Spleen (tissue), 11 donors: Measurements from ENCODE around the gene SDK1. TPM values are rescaled to one million over a fixed set of nuclear protein-coding genes. Genes with fewer than 3 reads are reported as not detected.

ENCODE experiments used
- DNase-seq: peaks from one replicate; pipeline ENCODE4 v3.0.0-alpha.2; 2020
- H3K27ac ChIP-seq, 8 donors: fragments of 200-600 bp; sonication (generic) in 7 of 8; 1 replicate in 4 of 8; 2 replicates in 4 of 8; pipeline versions ENCODE4 v1.5.0 to v1.8.0; 2016 to 2021; ENCODE audit warnings: inconsistent platforms in 4 of 8, mild to moderate bottlenecking in 4 of 8, moderate library complexity in 1 of 8
- H3K27me3 ChIP-seq, 7 donors: fragments of 200-600 bp; sonication (generic) in 6 of 7; replicated peaks in 1 of 7; 1 replicate in 4 of 7; 2 replicates in 3 of 7; pipeline versions ENCODE4 v1.5.0 to v1.8.0; 2016 to 2021; ENCODE audit warnings: inconsistent platforms in 3 of 7, mild to moderate bottlenecking in 1 of 7
- H3K36me3 ChIP-seq, 6 donors: fragments of 200-600 bp; sonication (generic) in 5 of 6; 1 replicate in 4 of 6; 2 replicates in 2 of 6; pipeline versions ENCODE4 v1.5.0 to v1.8.0; 2016 to 2021; ENCODE audit warnings: inconsistent platforms in 2 of 6
- H3K4me1 ChIP-seq, 6 donors: fragments of 200-600 bp; sonication (generic) in 5 of 6; 1 replicate in 3 of 6; 2 replicates in 3 of 6; pipeline versions ENCODE4 v1.5.0 to v1.8.0; 2016 to 2021; ENCODE audit warnings: inconsistent platforms in 3 of 6
- H3K4me3 ChIP-seq, 8 donors: fragments of 200-600 bp; sonication (generic) in 7 of 8; 1 replicate in 4 of 8; 2 replicates in 4 of 8; pipeline versions ENCODE4 v1.5.0 to v1.8.0; 2016 to 2021; ENCODE audit warnings: inconsistent platforms in 4 of 8, mild to moderate bottlenecking in 4 of 8, moderate library complexity in 2 of 8
- H3K9me3 ChIP-seq, 8 donors: fragments of 200-600 bp; sonication (generic) in 7 of 8; 1 replicate in 4 of 8; 2 replicates in 4 of 8; pipeline versions ENCODE4 v1.5.0 to v1.8.0; 2016 to 2021; ENCODE audit warnings: inconsistent platforms in 4 of 8
- CTCF ChIP-seq, 11 experiments: fragments of 200-600 bp in 7 of 11; fragments of 450-650 bp in 4 of 11; sonication (generic) in 4 of 11; IDR thresholded peaks in 8 of 11; conservative IDR thresholded peaks in 3 of 11; 1 replicate in 7 of 11; 2 replicates in 4 of 11; pipeline versions ENCODE4 v1.4.0 to v1.8.0; 2016 to 2021; ENCODE audit warnings: antibody characterized with exemption in 11 of 11, inconsistent platforms in 4 of 11, mild to moderate bottlenecking in 1 of 11
- POLR2A ChIP-seq, 3 donors: fragments of 450-650 bp; IDR thresholded peaks; one replicate each; pipeline ENCODE4 v1.5.1; 2017; ENCODE audit warnings: antibody characterized with exemption in 3 of 3, mild to moderate bottlenecking in 1 of 3
- POLR2AphosphoS5 ChIP-seq, 3 donors: sonication (generic); formaldehyde crosslinking; IDR thresholded peaks; one replicate each; pipeline ENCODE4 v1.5.1; 2017; ENCODE audit warnings: antibody characterized with exemption in 3 of 3
- WGBS, 5 donors: extraction: QIAGEN DNeasy Blood & Tissue Kit in 3 of 5; methylation state at CpG; one replicate each; pipeline versions ENCODE4 v1.1.5 to v1.1.7; 2013 to 2018; 5-methylcytosine and 5-hydroxymethylcytosine counted together
- intact Hi-C: fragments of 100-400 bp; cut with DNase I; formaldehyde crosslinking; loops from one replicate; pipeline ENCODE4 v1.15.0; 2023; ENCODE audit warnings: low total_unique reads
- polyA plus RNA-seq, 3 donors: library from polyadenylated mRNA; stranded (reverse); fragments of 200-250 nt; gene quantifications; one replicate each; pipeline ENCODE4 v1.2.1, GENCODE V29; 2013
- total RNA-seq, 7 donors: library from RNA; depleted of rRNA in 3 of 7; stranded (reverse); fragments of >200 nt in 3 of 7; fragmentation: NEBNext Ultra II Directional in 4 of 7; extraction: Animal tissue kit (Norgen Biotek cat#: 25700) in 4 of 7; gene quantifications; one replicate each; pipeline versions ENCODE4 v1.1.0 to v1.2.1, GENCODE V29; 2016 to 2021
- donor health status: healthy with polysubstance abuse.
- donor health status: DM: no; HTN: no; CAD: no; lungs with moderate emphysema.
- donor health status: DM: no; HTN: no; CAD: no.
- donor health status: Bipolar disorder and iron deficiency.
- donor health status: healthy.
- donor health status: DM: no; HTN: no; CAD: no.
- donor health status: DM: yes; HTN: yes; CAD: no.

SDK1 gene
- total and polyA plus RNA-seq, 10 donors: 3.2 to 54.1 (median 35.1) TPM

GRCh38 chr7:3564231-3564630 lies 263.2 kb downstream of the SDK1 start:
- intact Hi-C loops: no loop called here
- WGBS, 5 donors: 77 to 94% (median 90%) methylated on average over 3 of the region's 3 CpGs
- no peak for TF ChIP-seq POLR2A (IDR thresholded peaks at IDR 0.05)
- no peak for TF ChIP-seq POLR2AphosphoS5 (IDR thresholded peaks at IDR 0.05)
- no peak for TF ChIP-seq CTCF (IDR thresholded peaks at IDR 0.05 in 8 of 11, conservative IDR thresholded peaks at IDR 0.05 in 3 of 11)
- no peaks in the 10 kb centered on the region for H3K4me1 ChIP-seq
- DNase-seq: no peak
- no peaks in the 10 kb centered on the region for H3K36me3 ChIP-seq
- H3K27ac ChIP-seq: no peak overlapping the region
- no peak overlapping the region for H3K4me3 ChIP-seq
- H3K9me3 ChIP-seq: peaks cover 0 to 4% (median 0%) of the 10 kb centered on the region in 8 donors
- H3K27me3 ChIP-seq: no peaks in the 10 kb centered on the region

GRCh38 chr7:3568516-3568915 lies 267.5 kb downstream of the SDK1 start:
- H3K36me3 ChIP-seq: no peaks in the 10 kb centered on the region
- no peaks in the 10 kb centered on the region for H3K4me1 ChIP-seq
- WGBS, 5 donors: 87 to 100% (median 90%) methylated on average over 1 of the region's 1 CpG
- H3K9me3 ChIP-seq: peaks cover 0 to 7% (median 0%) of the 10 kb centered on the region in 8 donors
- TF ChIP-seq POLR2AphosphoS5 (IDR thresholded peaks at IDR 0.05) (no peak), POLR2A (IDR thresholded peaks at IDR 0.05) (no peak), CTCF (IDR thresholded peaks at IDR 0.05 in 8 of 11, conservative IDR thresholded peaks at IDR 0.05 in 3 of 11) (no peak)
- no peak for DNase-seq
- H3K27ac ChIP-seq: no peak overlapping the region
- no peak overlapping the region for H3K4me3 ChIP-seq
- H3K27me3 ChIP-seq: no peaks in the 10 kb centered on the region
- intact Hi-C loops: no loop called here

- H3K36me3 ChIP-seq: no peaks in the 10 kb centered on the region
- H3K27ac ChIP-seq: no peak overlapping the region
- H3K27me3 ChIP-seq: no peaks in the 10 kb centered on the region
- no peaks in the 10 kb centered on the region for H3K4me1 ChIP-seq
- H3K4me3 ChIP-seq: no peak overlapping the region
- peaks cover 0 to 7% (median 0%) of the 10 kb centered on the region in 8 donors for H3K9me3 ChIP-seq
- no peak for TF ChIP-seq POLR2A (IDR thresholded peaks at IDR 0.05)
- no peak for TF ChIP-seq POLR2AphosphoS5 (IDR thresholded peaks at IDR 0.05)
- no peak for TF ChIP-seq CTCF (IDR thresholded peaks at IDR 0.05 in 8 of 11, conservative IDR thresholded peaks at IDR 0.05 in 3 of 11)
- DNase-seq: no peak
- intact Hi-C loops: no loop called here
- 72 to 90% (median 87%) methylated on average over 3 of the region's 3 CpGs for WGBS, 5 donors
These were observed 268.6 kb downstream of the SDK1 start for GRCh38 chr7:3569643-3570042.

- H3K27me3 ChIP-seq: no peaks in the 10 kb centered on the region
- no peak for DNase-seq
- no peak for TF ChIP-seq POLR2AphosphoS5 (IDR thresholded peaks at IDR 0.05)
- TF ChIP-seq POLR2A (IDR thresholded peaks at IDR 0.05): no peak
- TF ChIP-seq CTCF (IDR thresholded peaks at IDR 0.05 in 8 of 11, conservative IDR thresholded peaks at IDR 0.05 in 3 of 11): no peak
- intact Hi-C loops: no loop called here
- no peak overlapping the region for H3K4me3 ChIP-seq
- no peak overlapping the region for H3K27ac ChIP-seq
- H3K36me3 ChIP-seq: no peaks in the 10 kb centered on the region
- 78 to 92% (median 84%) methylated on average over 4 to 6 of the region's 6 CpGs for WGBS, 5 donors
- H3K9me3 ChIP-seq: peaks cover 0 to 25% (median 12%) of the 10 kb centered on the region in 8 donors
- no peaks in the 10 kb centered on the region for H3K4me1 ChIP-seq
These were observed 272.1 kb downstream of the SDK1 start for GRCh38 chr7:3573151-3573550.
